ENCODE data around the gene WDR88. TPM values are rescaled to one million over a fixed set of nuclear protein-coding genes. Genes with fewer than 3 reads are reported as not detected.
"Not testable (repeated sequence)": the region's sequence is repeated elsewhere in the genome, so short reads cannot be mapped to it uniquely, and the experiment has no call there.

Gene WDR88
- polyA plus RNA-seq, 3 donors from 2014 or later = 0.26 to 0.45 TPM; not detected in 1

- H3K9me3 Mint-ChIP-seq = no peaks in the 10 kb centered on the region
- no peak for DNase-seq
- H3K4me3 Mint-ChIP-seq = no peak overlapping the region
- H3K4me1 Mint-ChIP-seq = peaks cover 12 to 16% of the 10 kb centered on the region in 2 donors
- H3K27ac Mint-ChIP-seq = no peak overlapping the region
- H3K27me3 Mint-ChIP-seq (ENCODE audit: low read depth in 3 of 3) = peaks cover 0 to 10% (median 2%) of the 10 kb centered on the region in 3 donors
- no peaks in the 10 kb centered on the region for H3K36me3 Mint-ChIP-seq
Measured at GRCh38 chr19:33187183-33187540, 55.2 kb downstream of the WDR88 start.

- no peak overlapping the region for H3K4me3 Mint-ChIP-seq
Measured at GRCh38 chr19:33189453-33189852, 57.5 kb downstream of the WDR88 start.

GRCh38 chr19:33191092-33191491 lies 59.2 kb downstream of the WDR88 start:
- not testable (repeated sequence) for DNase-seq, H3K4me3 Mint-ChIP-seq, H3K36me3 Mint-ChIP-seq, H3K9me3 Mint-ChIP-seq, H3K27ac Mint-ChIP-seq
- Mint-ChIP-seq H3K4me1 (peaks cover 11 to 15% of the 10 kb centered on the region in 2 donors), H3K27me3 (ENCODE audit: low read depth in 3 of 3) (peaks cover 4 to 20% (median 15%) of the 10 kb centered on the region in 3 donors)

More at GRCh38 chr19:33189453-33189852, 57.5 kb downstream of the WDR88 start:
- H3K9me3 Mint-ChIP-seq = no peaks in the 10 kb centered on the region
- H3K27ac Mint-ChIP-seq = no peak overlapping the region
- peaks cover 12 to 18% of the 10 kb centered on the region in 2 donors for H3K4me1 Mint-ChIP-seq
- no peaks in the 10 kb centered on the region for H3K36me3 Mint-ChIP-seq
- no peak for DNase-seq
- peaks cover 4 to 20% (median 8%) of the 10 kb centered on the region in 3 donors for H3K27me3 Mint-ChIP-seq (ENCODE audit: low read depth in 3 of 3)

GRCh38 chr19:33191501-33191900 lies 59.6 kb downstream of the WDR88 start:
- no peaks in the 10 kb centered on the region for H3K36me3 Mint-ChIP-seq
- no peak overlapping the region for H3K27ac Mint-ChIP-seq
- H3K9me3 Mint-ChIP-seq = no peaks in the 10 kb centered on the region
- H3K27me3 Mint-ChIP-seq (ENCODE audit: low read depth in 3 of 3) = peaks cover 4 to 20% (median 15%) of the 10 kb centered on the region in 3 donors
- no peak for DNase-seq
- no peak overlapping the region for H3K4me3 Mint-ChIP-seq
- H3K4me1 Mint-ChIP-seq = peaks cover 7 to 11% of the 10 kb centered on the region in 2 donors

- H3K27me3 Mint-ChIP-seq (ENCODE audit: low read depth in 3 of 3) = peaks cover 4 to 23% (median 15%) of the 10 kb centered on the region in 3 donors
- no peak for DNase-seq
- no peak overlapping the region for H3K4me3 Mint-ChIP-seq
- no peaks in the 10 kb centered on the region for H3K36me3 Mint-ChIP-seq
- H3K9me3 Mint-ChIP-seq = no peaks in the 10 kb centered on the region
- no peak overlapping the region for H3K27ac Mint-ChIP-seq
- H3K4me1 Mint-ChIP-seq = peaks cover 2 to 6% of the 10 kb centered on the region in 2 donors
Measured at GRCh38 chr19:33192010-33192409, 60.1 kb downstream of the WDR88 start.

- Mint-ChIP-seq H3K4me1 (peaks cover 0 to 4% of the 10 kb centered on the region in 2 donors), H3K4me3 (peak overlapping the region in 4 of 5 donors; percentile 9 to 50 (median 35)), H3K36me3 (no peaks in the 10 kb centered on the region), H3K27me3 (ENCODE audit: low read depth in 3 of 3) (peaks cover 4 to 26% (median 15%) of the 10 kb centered on the region in 3 donors), H3K27ac (no peak overlapping the region), H3K9me3 (no peaks in the 10 kb centered on the region)
- DNase-seq = no peak
Measured at GRCh38 chr19:33193269-33193864, 61.5 kb downstream of the WDR88 start.

- Mint-ChIP-seq H3K4me3 (peak within 1 kb of the TSS in 4 of 5 donors; percentile 9 to 50 (median 38)), H3K36me3 (no peaks in the 10 kb centered on the region), H3K27ac (no peak within 1 kb of the TSS), H3K4me1 (peaks cover 0 to 4% of the 10 kb centered on the region in 2 donors), H3K27me3 (ENCODE audit: low read depth in 3 of 3) (peaks cover 4 to 26% (median 15%) of the 10 kb centered on the region in 3 donors), H3K9me3 (no peaks in the 10 kb centered on the region)
- no peak for DNase-seq
Measured at GRCh38 chr19:33193865-33194362, 62.0 kb downstream of the WDR88 start, which contains the start of gene LRP3. TSS of gene LRP3 (plus strand) at chr19:33194330. CDS start at chr19:33194786, 456 bp downstream.

- no peak for DNase-seq
- H3K4me1 Mint-ChIP-seq = peaks cover 0 to 4% of the 10 kb centered on the region in 2 donors
- peaks cover 4 to 26% (median 15%) of the 10 kb centered on the region in 3 donors for H3K27me3 Mint-ChIP-seq (ENCODE audit: low read depth in 3 of 3)
- H3K36me3 Mint-ChIP-seq = no peaks in the 10 kb centered on the region
- H3K27ac Mint-ChIP-seq = no peak overlapping the region
- no peaks in the 10 kb centered on the region for H3K9me3 Mint-ChIP-seq
- no peak overlapping the region for H3K4me3 Mint-ChIP-seq
Measured at GRCh38 chr19:33194532-33194885, 62.6 kb downstream of the WDR88 start.

- no peak overlapping the region for H3K27ac Mint-ChIP-seq
- no peaks in the 10 kb centered on the region for H3K36me3 Mint-ChIP-seq
- H3K4me3 Mint-ChIP-seq = peak overlapping the region in 3 of 5 donors; percentile 23 to 47 (median 46)
- H3K4me1 Mint-ChIP-seq = peaks cover 0 to 4% of the 10 kb centered on the region in 2 donors
- peaks cover 4 to 26% (median 15%) of the 10 kb centered on the region in 3 donors for H3K27me3 Mint-ChIP-seq (ENCODE audit: low read depth in 3 of 3)
- no peak for DNase-seq
- no peaks in the 10 kb centered on the region for H3K9me3 Mint-ChIP-seq
Measured at GRCh38 chr19:33194886-33195644, 63.2 kb downstream of the WDR88 start.

GRCh38 chr19:33195645-33196347 lies 63.9 kb downstream of the WDR88 start:
- Mint-ChIP-seq H3K9me3 (no peaks in the 10 kb centered on the region), H3K36me3 (no peaks in the 10 kb centered on the region)

GRCh38 chr19:33196446-33197193 lies 64.7 kb downstream of the WDR88 start:
- H3K4me3 Mint-ChIP-seq = peak overlapping the region in 2 of 5 donors; percentile 38 to 53
- DNase-seq = no peak
- no peaks in the 10 kb centered on the region for H3K9me3 Mint-ChIP-seq
- peaks cover 4 to 17% (median 15%) of the 10 kb centered on the region in 3 donors for H3K27me3 Mint-ChIP-seq (ENCODE audit: low read depth in 3 of 3)
- no peak overlapping the region for H3K27ac Mint-ChIP-seq
- peaks cover 0 to 4% of the 10 kb centered on the region in 2 donors for H3K4me1 Mint-ChIP-seq
- no peaks in the 10 kb centered on the region for H3K36me3 Mint-ChIP-seq

More at GRCh38 chr19:33195645-33196347, 63.9 kb downstream of the WDR88 start:
- Mint-ChIP-seq H3K4me3 (no peak overlapping the region), H3K27me3 (ENCODE audit: low read depth in 3 of 3) (peaks cover 4 to 23% (median 15%) of the 10 kb centered on the region in 3 donors), H3K27ac (no peak overlapping the region), H3K4me1 (peaks cover 0 to 4% of the 10 kb centered on the region in 2 donors)
- DNase-seq = no peak

- Mint-ChIP-seq H3K4me3 (no peak overlapping the region), H3K27me3 (ENCODE audit: low read depth in 3 of 3) (peaks cover 0 to 12% (median 11%) of the 10 kb centered on the region in 3 donors), H3K27ac (no peak overlapping the region), H3K36me3 (no peaks in the 10 kb centered on the region), H3K9me3 (no peaks in the 10 kb centered on the region), H3K4me1 (peaks cover 0 to 4% of the 10 kb centered on the region in 2 donors)
- no peak for DNase-seq
Measured at GRCh38 chr19:33197591-33198000, 65.7 kb downstream of the WDR88 start.

GRCh38 chr19:33198169-33198568 lies 66.3 kb downstream of the WDR88 start:
- H3K4me3 Mint-ChIP-seq = no peak overlapping the region
- no peak overlapping the region for H3K27ac Mint-ChIP-seq
- no peaks in the 10 kb centered on the region for H3K9me3 Mint-ChIP-seq
- no peaks in the 10 kb centered on the region for H3K36me3 Mint-ChIP-seq
- H3K4me1 Mint-ChIP-seq = peaks cover 0 to 4% of the 10 kb centered on the region in 2 donors
- H3K27me3 Mint-ChIP-seq (ENCODE audit: low read depth in 3 of 3) = peaks cover 0 to 10% (median 7%) of the 10 kb centered on the region in 3 donors
- DNase-seq = no peak

All from immature natural killer cell (primary cell).